Large intestine (tissue), 3 donors: Measurements from ENCODE around the gene PYGO2. TPM values are rescaled to one million over a fixed set of nuclear protein-coding genes. Genes with fewer than 3 reads are reported as not detected.
"Not testable (repeated sequence)": the region's sequence is repeated elsewhere in the genome, so short reads cannot be mapped to it uniquely, and the experiment has no call there.

Experiments
- DNase-seq, 2 donors: peaks; one replicate each; pipeline versions ENCODE4 v3.0.0 to v3.0.0-alpha.2; 2013
- H3K27ac ChIP-seq: one replicate; pipeline ENCODE4 v1.5.1; 2013; ENCODE audit warnings: low read length
- H3K27me3 ChIP-seq: 2 replicates; pipeline ENCODE4 v1.6.1; 2013; ENCODE audit warnings: low read length; ENCODE audit not compliant: control insufficient read depth, insufficient read depth
- H3K36me3 ChIP-seq: 2 replicates; pipeline ENCODE4 v1.6.1; 2013; ENCODE audit warnings: low read length; ENCODE audit not compliant: control insufficient read depth, insufficient read depth
- H3K4me1 ChIP-seq: one replicate; pipeline ENCODE4 v1.6.1; 2013; ENCODE audit warnings: low read length; ENCODE audit not compliant: control insufficient read depth, insufficient read depth
- H3K4me3 ChIP-seq: one replicate; pipeline ENCODE4 v1.5.1; 2013; ENCODE audit warnings: low read length
- H3K9me3 ChIP-seq: one replicate; pipeline ENCODE4 v1.6.1; 2013; ENCODE audit warnings: mild to moderate bottlenecking, low read depth, low read length, moderate library complexity; ENCODE audit not compliant: control insufficient read depth
- WGBS: methylation state at CpG from one replicate; pipeline ENCODE4 v1.1.5; 2013; ENCODE audit warnings: low lambda C conversion rate; ENCODE audit not compliant: insufficient coverage; 5-methylcytosine and 5-hydroxymethylcytosine counted together
- polyA plus RNA-seq: library from polyadenylated mRNA; unstranded; fragments of 120-200 nt; gene quantifications from one replicate; pipeline ENCODE4 v1.2.1, GENCODE V29; 2013

PYGO2 gene
- polyA plus RNA-seq, 1 donor, result 32.0 TPM

DNA sequence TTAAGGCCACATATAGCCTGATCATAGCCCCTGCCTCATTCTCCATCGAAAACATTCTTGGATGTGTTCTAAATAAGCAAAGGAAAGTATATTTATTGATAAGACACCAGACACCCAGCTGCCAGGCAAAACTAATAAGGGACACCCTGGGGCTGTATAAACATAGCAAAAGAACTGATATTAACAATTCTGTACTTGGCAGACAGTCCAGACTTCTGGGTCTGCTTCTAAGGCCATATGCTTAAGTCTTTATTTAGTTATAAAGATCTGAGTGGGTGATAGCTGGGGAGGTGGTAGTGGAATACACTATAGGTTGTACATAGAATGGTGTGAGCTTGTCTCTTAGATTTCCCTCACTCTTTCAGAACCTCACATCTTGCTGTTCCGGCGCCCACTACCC lies 16.8 kb upstream of the PYGO2 start:
- H3K4me3 ChIP-seq, result no peak overlapping the region
- H3K36me3 ChIP-seq, result peaks cover 10% of the 10 kb centered on the region
- H3K27me3 ChIP-seq, result no peaks in the 10 kb centered on the region
- no CpG with 5 or more reads among the region's 3 CpGs for whole genome bisulfite sequencing
- H3K9me3 ChIP-seq, result no peaks in the 10 kb centered on the region
- no peak overlapping the region for H3K27ac ChIP-seq
- DNase-seq, result no peak
- H3K4me1 ChIP-seq, result peaks cover 13% of the 10 kb centered on the region

DNA sequence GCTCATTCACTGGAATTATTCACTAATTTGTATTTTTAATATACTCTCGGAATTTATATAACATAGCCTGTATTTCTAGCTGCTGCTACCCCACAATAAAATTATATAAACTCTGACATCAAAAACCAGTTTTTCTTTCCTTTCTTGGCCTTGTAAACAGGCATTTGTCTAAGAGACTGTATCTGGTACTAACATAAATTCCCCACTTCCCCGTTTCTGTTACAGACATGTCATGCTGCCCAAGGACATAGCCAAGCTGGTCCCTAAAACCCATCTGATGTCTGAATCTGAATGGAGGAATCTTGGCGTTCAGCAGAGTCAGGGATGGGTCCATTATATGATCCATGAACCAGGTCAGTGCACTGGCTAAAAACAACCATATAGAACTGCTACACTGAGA lies 16.2 kb upstream of the PYGO2 start:
- H3K27me3 ChIP-seq, H3K4me3 ChIP-seq, H3K27ac ChIP-seq, H3K36me3 ChIP-seq, DNase-seq, H3K9me3 ChIP-seq: not testable (repeated sequence)
- peaks cover 17% of the 10 kb centered on the region for H3K4me1 ChIP-seq
- WGBS, result no CpG with 5 or more reads among the region's 3 CpGs

DNA sequence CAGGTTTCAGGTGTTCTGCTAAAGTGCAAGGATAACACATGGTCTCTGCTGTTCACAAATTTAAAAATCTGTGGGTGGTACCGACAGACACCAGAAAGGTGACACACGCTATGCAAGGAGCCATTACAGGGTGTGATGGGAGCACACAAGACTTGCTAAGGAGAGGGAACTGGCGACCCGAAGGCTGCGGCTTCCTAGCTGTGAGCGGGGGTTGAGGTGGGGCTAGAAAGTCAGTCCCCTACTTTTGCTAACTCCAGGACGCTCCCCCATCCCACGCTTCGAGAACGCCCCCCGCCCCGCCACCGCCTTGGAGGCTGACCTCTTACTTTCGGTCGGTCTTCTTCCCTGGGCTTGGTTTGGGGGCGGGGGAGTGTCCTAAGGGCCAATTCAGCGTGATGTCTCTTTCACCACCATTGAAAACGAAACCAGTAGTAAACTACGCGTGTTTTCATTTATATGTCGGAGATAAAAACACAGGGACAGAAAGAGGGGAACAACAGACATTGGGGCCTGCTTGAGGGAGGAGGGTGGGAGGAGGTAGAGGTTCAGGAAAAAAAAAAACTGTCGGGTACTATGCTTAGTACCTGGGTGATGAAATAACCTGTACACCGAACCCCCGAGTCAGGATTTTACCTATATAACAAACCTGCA lies 14.0 kb upstream of the PYGO2 start:
- 0% methylated on average over 4 of the region's 24 CpGs for WGBS
- Histone ChIP-seq H3K9me3 (no peaks in the 10 kb centered on the region), H3K27me3 (no peaks in the 10 kb centered on the region), H3K27ac (peak overlapping the region; percentile 100), H3K4me1 (peaks cover 31% of the 10 kb centered on the region), H3K36me3 (peaks cover 10% of the 10 kb centered on the region), H3K4me3 (peak overlapping the region; percentile 80)
- DNase-seq, result peak; percentile 58 to 84

DNA sequence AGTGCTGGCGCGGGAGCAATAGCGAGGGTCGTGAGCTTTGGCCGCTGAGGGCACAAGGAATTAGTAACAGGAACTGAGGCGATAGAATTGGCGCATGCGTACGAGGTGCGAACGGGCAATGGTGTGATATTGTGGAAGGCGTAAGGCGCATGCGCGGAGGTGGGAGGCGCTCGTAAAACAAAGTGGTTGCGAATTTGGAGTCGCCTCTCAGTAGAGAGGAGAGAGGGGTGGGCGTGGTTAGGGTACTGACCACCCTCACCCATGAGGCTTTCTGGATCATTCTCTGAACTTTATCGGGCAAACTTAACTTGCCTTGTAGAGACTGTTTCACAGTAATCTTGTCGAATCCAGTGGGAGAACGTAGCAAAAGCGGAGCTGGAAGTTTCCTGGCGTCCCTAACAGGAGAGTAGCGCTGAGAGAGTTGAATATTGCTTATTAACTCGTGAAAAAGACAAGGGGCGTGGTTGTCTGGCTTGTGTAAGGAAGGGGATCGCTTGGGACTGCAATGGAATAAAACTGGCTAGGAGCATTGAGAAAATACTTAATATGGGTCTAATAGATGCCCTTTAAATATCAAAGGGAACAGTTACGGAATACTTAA lies 13.3 kb upstream of the PYGO2 start:
- Histone ChIP-seq H3K36me3 (peaks cover 12% of the 10 kb centered on the region), H3K9me3 (no peaks in the 10 kb centered on the region), H3K27ac (peak overlapping the region; percentile 100), H3K27me3 (no peaks in the 10 kb centered on the region), H3K4me3 (peak overlapping the region; percentile 80), H3K4me1 (peaks cover 37% of the 10 kb centered on the region)
- peak; percentile 96 to 98 for DNase-seq
- WGBS, result 0% methylated on average over 4 of the region's 30 CpGs

DNA sequence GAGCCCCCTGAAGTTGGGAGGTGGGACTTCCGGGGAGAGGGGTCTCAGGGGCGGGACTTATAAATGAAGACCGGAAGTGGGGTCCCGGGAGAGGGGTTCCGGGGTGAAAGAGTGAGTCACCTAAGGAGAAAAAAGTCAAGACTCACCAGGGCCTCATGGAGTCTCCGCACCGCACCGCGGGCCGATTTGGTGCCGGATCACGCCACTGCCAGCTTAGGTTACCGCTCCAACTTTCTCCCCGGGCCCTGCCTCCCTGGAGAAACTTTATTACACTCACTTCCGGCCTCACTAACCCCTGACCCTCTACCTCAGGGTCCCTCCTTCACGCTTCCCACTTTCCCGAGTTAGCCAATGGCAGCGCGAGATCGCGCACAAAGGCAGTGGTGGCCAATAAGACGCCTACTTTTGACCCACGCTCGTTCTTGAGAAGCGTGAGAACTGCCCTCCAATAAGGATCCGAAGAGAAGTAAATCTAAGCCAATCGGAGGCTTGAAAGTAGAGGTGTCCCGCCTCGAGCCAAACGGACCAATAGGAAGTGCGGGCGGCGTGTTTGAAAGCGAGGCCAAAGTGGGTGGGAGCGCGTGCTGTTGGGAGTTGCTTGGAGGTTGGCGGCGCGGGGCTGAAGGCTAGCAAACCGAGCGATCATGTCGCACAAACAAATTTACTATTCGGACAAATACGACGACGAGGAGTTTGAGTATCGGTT lies 12.7 kb upstream of the PYGO2 start, which contains the start of gene CKS1B:
Gene CKS1B (plus strand): TSS at position 580 of the 706 bp plus-strand sequence. CDS start 65 bp downstream, at position 645.
- Histone ChIP-seq H3K4me1 (peaks cover 38% of the 10 kb centered on the region), H3K27ac (peak within 1 kb of the TSS; percentile 100), H3K4me3 (peak within 1 kb of the TSS; percentile 80), H3K36me3 (peaks cover 11% of the 10 kb centered on the region), H3K9me3 (no peaks in the 10 kb centered on the region), H3K27me3 (no peaks in the 10 kb centered on the region)
- WGBS, result 0% methylated on average over 6 of the region's 47 CpGs
- peak; percentile 100 for DNase-seq

DNA sequence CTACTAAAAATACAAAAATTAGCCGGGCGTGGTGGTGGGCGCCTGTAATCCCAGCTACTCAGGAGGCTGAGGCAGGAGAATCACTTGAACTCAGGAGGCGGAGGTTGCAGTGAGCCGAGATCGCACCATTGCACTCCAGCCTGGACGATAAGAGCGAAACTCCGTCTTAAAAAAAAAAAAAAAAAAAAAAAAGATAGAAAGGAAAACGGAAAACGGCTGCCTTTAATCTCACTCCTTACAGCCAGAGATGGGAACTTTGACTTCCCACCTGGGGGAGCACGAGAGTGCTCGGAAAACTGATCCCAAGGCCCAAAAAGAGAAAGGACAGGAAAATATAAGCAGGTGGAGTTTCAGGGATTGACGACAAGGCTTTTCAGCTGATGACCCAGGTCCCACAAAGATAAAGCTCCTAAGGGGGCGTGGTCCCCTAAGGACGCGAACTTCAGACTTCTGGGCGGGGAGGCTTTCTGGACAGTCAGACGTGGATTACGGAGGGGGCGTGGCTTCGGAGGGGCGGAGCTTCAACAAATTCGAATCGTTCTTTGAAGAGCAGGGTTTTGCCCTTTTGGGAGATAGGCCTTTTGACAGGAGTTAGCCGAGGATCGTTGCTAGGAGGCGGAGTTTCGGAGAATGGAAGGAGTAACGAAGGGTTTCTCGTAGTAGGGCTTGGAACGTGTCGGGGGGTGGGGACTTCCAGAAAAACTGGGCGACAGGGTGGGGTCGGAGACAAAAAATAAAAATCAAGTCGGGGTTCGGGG lies 11.9 kb upstream of the PYGO2 start:
- H3K36me3 ChIP-seq, result peaks cover 18% of the 10 kb centered on the region
- H3K27me3 ChIP-seq, result no peaks in the 10 kb centered on the region
- WGBS, result 0% methylated on average over 1 of the region's 37 CpGs
- peak overlapping the region; percentile 68 for H3K4me3 ChIP-seq
- peak; percentile 98 to 99 for DNase-seq
- peaks cover 38% of the 10 kb centered on the region for H3K4me1 ChIP-seq
- peak overlapping the region; percentile 100 for H3K27ac ChIP-seq
- no peaks in the 10 kb centered on the region for H3K9me3 ChIP-seq

DNA sequence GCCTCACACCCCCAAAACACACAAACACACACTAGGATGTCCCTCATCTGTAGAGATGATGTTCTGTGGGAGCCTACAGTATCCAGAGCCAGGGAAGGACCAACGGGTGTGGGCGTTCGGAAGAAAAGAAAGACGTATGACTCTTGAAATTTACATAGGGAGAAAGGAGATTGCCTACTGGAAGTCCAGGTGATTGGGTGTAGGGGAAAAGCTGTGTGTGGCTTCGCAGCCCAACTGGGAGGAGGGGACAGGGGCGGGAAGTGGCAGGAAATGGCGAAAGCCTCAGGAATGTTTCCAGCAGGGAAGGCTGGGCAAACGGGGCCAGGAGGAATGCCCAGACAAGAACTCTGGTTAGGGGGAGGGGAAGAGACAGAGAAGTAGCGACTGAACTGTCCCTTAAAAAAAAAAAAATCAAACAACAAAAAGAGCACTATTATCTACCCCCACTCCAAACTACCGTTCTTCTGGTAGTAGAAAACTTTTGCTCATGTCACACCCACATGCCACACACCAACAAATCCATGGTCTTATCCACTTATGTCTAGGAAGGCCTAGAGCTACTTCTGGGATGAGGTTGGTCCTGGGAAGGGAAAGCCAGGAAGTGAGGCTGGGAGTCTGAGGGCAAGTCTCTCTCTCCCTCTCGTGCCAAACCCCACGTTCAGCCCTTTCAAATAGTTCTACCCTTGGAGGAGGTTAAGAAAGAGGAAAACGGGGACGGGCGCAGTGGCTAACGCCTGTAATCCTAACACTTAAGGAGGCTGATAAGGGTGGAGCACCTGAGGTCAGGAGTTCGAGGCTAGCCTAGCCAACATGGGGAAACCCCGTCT lies 11.1 kb upstream of the PYGO2 start:
- H3K4me3 ChIP-seq, result peak overlapping the region; percentile 68

DNA sequence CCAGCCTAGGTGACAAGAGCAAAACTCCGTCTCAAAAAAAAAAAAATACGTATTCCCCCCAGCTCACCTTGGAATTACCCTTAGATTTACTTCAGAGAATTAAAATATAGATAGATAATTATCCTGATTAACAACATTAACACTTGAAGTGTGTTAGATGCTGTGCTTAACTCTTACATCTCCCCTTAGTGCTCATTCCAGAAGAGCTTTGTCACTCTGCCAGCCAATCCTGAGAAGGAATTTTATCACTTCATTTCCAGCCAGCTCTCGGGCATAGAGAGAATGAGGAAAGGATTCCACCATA lies 10.6 kb upstream of the PYGO2 start:
- WGBS, result 60% methylated on average over 1 of the region's 3 CpGs

More for the DNA sequence above, 11.1 kb upstream of the PYGO2 start:
- no peaks in the 10 kb centered on the region for H3K9me3 ChIP-seq
- H3K27me3 ChIP-seq, result no peaks in the 10 kb centered on the region
- peak; percentile 62 to 84 for DNase-seq
- peaks cover 38% of the 10 kb centered on the region for H3K4me1 ChIP-seq
- H3K27ac ChIP-seq, result peak overlapping the region; percentile 100
- 20% methylated on average over 2 of the region's 18 CpGs for WGBS
- peaks cover 21% of the 10 kb centered on the region for H3K36me3 ChIP-seq

DNA sequence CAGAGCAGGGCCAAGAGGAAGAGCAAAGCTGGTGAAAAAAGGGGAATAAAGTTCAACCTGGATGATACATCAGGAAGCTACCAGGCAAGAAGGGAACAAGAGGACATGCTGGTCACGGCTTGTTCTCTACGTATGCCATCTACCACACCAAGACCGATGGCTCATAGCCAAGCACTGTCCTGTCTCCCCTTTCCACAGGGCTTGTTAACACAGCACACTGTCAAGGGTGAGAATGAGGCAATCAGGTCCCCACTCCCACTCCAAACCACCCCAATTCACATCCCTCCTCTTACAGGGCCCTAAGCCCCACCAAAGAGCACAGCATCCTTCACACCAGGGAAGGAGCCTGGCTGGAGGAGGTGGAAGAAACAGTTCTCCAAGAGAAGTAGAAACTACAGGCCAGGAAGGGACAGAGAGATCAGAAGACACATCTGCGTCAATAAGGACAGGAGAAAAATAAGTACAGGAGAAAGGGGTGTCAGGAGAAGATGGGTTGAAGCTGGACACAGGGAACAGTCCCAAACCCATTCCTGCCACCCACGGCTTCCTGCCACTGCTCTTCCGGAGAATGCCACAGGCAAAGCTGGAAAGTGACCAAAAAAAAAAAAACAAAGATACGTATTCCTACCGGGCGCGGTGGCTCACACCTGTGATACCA lies 9.9 kb upstream of the PYGO2 start:
- Histone ChIP-seq H3K36me3 (peaks cover 34% of the 10 kb centered on the region), H3K27me3 (no peaks in the 10 kb centered on the region), H3K9me3 (no peaks in the 10 kb centered on the region), H3K4me3 (peak overlapping the region; percentile 33), H3K4me1 (peaks cover 33% of the 10 kb centered on the region), H3K27ac (peak overlapping the region; percentile 70)
- DNase-seq, result no peak
- WGBS, result no CpG with 5 or more reads among the region's 10 CpGs

More for the DNA sequence above, 10.6 kb upstream of the PYGO2 start:
- no peak for DNase-seq
- Histone ChIP-seq H3K4me3 (no peak overlapping the region), H3K9me3 (no peaks in the 10 kb centered on the region), H3K4me1 (peaks cover 38% of the 10 kb centered on the region), H3K27ac (peak overlapping the region; percentile 100), H3K36me3 (peaks cover 27% of the 10 kb centered on the region), H3K27me3 (no peaks in the 10 kb centered on the region)
